DND-41 (cell line): ENCODE measurements around the gene CMTR1.

Experiments
- CTCF ChIP-seq: IDR thresholded peaks from 2 replicates; pipeline ENCODE4 v1.5.1; 2012; ENCODE audit warnings: borderline replicate concordance, low read length, moderate library complexity, mild to moderate bottlenecking; ENCODE audit not compliant: poor library complexity, severe bottlenecking; ENCODE audit errors: extremely low read depth
- EZH2 ChIP-seq: IDR thresholded peaks from 3 replicates; pipeline ENCODE4 v1.6.1; 2012; ENCODE audit warnings: borderline replicate concordance, low read depth, mild to moderate bottlenecking, moderate library complexity, low read length, inconsistent platforms; ENCODE audit not compliant: severe bottlenecking

GRCh38 chr6:37489697-37490336 is 56.8 kb downstream of the CMTR1 start:
- TF ChIP-seq CTCF (peak; percentile 41), EZH2 (no peak)
